H1 (cell line): ENCODE measurements around the gene CACNA2D3. TPM values are rescaled to one million over a fixed set of nuclear protein-coding genes. Genes with fewer than 3 reads are reported as not detected.

Experiments
- CTCF ChIA-PET: fragments of 300-600 bp; sonication (Branson Sonifier 250); formaldehyde crosslinking; loops from one replicate; lab custom pipeline; 2021; ENCODE audit not compliant: partially characterized antibody; lab: Charles Lee
- POLR2A ChIA-PET: fragments of 300-600 bp; sonication (Branson Sonifier 250); formaldehyde crosslinking; loops from one replicate; lab custom pipeline; 2021; ENCODE audit warnings: inconsistent platforms; ENCODE audit not compliant: partially characterized antibody; lab: Charles Lee
- DNase-seq, 2 experiments: peaks; one replicate each; pipeline versions ENCODE4 v3.0.0 to v3.0.0-alpha.2; 2010 to 2022; ENCODE audit warnings: low spot score in 2 of 2, low read depth in 1 of 2, mixed read lengths in 1 of 2
- FAIRE-seq: peaks from 2 replicates; lab custom pipeline; 2011; peaks lifted over from hg19 to GRCh38; lab: Jason Lieb, UNC
- H2AFZ ChIP-seq: 2 replicates; pipeline ENCODE4 v1.8.1; 2012; ENCODE audit warnings: low read length, inconsistent platforms
- H2AK5ac ChIP-seq: 2 replicates; pipeline ENCODE4 v1.6.1; 2013; ENCODE audit warnings: low read depth, low read length
- H2BK120ac ChIP-seq: replicated peaks from 2 replicates; pipeline ENCODE3; 2013; ENCODE audit warnings: low read depth, low read length, inconsistent platforms
- H2BK12ac ChIP-seq: 2 replicates; pipeline ENCODE4 v1.6.1; 2013; ENCODE audit warnings: low read depth, low read length
- H2BK15ac ChIP-seq: 2 replicates; pipeline ENCODE4 v1.6.1; 2013; ENCODE audit warnings: low read length
- H2BK20ac ChIP-seq: 2 replicates; pipeline ENCODE4 v1.6.1; 2013; ENCODE audit warnings: low read length
- H2BK5ac ChIP-seq: 2 replicates; pipeline ENCODE4 v1.6.1; 2013; ENCODE audit warnings: low read depth, low read length
- H3K14ac ChIP-seq: 2 replicates; pipeline ENCODE4 v1.6.1; 2013; ENCODE audit warnings: inconsistent platforms; ENCODE audit not compliant: insufficient read length
- H3K18ac ChIP-seq: 2 replicates; pipeline ENCODE4 v1.6.1; 2013; ENCODE audit warnings: low read length; ENCODE audit errors: extremely low read depth
- H3K23ac ChIP-seq: 2 replicates; pipeline ENCODE4 v1.6.1; 2013; ENCODE audit warnings: inconsistent platforms; ENCODE audit not compliant: insufficient read length
- H3K23me2 ChIP-seq: 2 replicates; pipeline ENCODE4 v1.6.1; 2013; ENCODE audit warnings: low read depth, low read length
- H3K27ac ChIP-seq: 2 replicates; pipeline ENCODE4 v1.6.1; 2011; ENCODE audit warnings: low read depth, low read length, inconsistent platforms
- H3K27me3 ChIP-seq, 4 experiments: replicated peaks in 1 of 4; 1 replicate in 1 of 4; 2 replicates in 3 of 4; pipeline versions ENCODE4 v1.6.1 to v1.8.1; 2011 to 2013; ENCODE audit warnings: low read length in 3 of 4, mild to moderate bottlenecking in 3 of 4, inconsistent platforms in 2 of 4, mixed read lengths in 2 of 4, moderate library complexity in 1 of 4; ENCODE audit not compliant: control insufficient read depth in 3 of 4, insufficient read depth in 3 of 4; ENCODE audit errors: extremely low read depth in 1 of 4
- H3K36me3 ChIP-seq, 4 experiments: 2 replicates each; pipeline versions ENCODE4 v1.6.1 to v1.8.1; 2011 to 2013; ENCODE audit warnings: mild to moderate bottlenecking in 4 of 4, low read length in 3 of 4, moderate library complexity in 2 of 4, control low read depth in 1 of 4, inconsistent platforms in 1 of 4; ENCODE audit not compliant: insufficient read depth in 4 of 4, control insufficient read depth in 2 of 4
- H3K4ac ChIP-seq: replicated peaks from 2 replicates; pipeline ENCODE3; 2013; ENCODE audit warnings: low read length, low read depth, mixed read lengths, inconsistent platforms; ENCODE audit not compliant: insufficient read length
- H3K4me1 ChIP-seq, 4 experiments: replicated peaks in 1 of 4; 1 replicate in 1 of 4; 2 replicates in 3 of 4; pipeline versions ENCODE4 v1.6.1 to v1.8.1; 2011 to 2013; ENCODE audit warnings: low read length in 3 of 4, inconsistent platforms in 2 of 4, mixed read lengths in 1 of 4; ENCODE audit not compliant: insufficient read depth in 4 of 4, control insufficient read depth in 3 of 4
- H3K4me2 ChIP-seq, 2 experiments: 2 replicates each; pipeline versions ENCODE4 v1.6.1 to v1.8.1; 2011 to 2013; ENCODE audit warnings: low read depth in 2 of 2, low read length in 2 of 2, control low read depth in 1 of 2, inconsistent platforms in 1 of 2, mild to moderate bottlenecking in 1 of 2; ENCODE audit not compliant: insufficient read depth in 1 of 2
- H3K4me3 ChIP-seq, 4 experiments: fragments of 200-600, 300-600 bp in 1 of 4; sonication (generic), shearing (Covaris generic), sonication (Bioruptor Twin) in 1 of 4; 2 replicates each; pipeline versions ENCODE4 v1.5.1 to v1.8.1; 2011 to 2016; ENCODE audit warnings: low read length in 4 of 4, low read depth in 3 of 4, control low read depth in 2 of 4, inconsistent platforms in 2 of 4, mild to moderate bottlenecking in 2 of 4, mixed read lengths in 1 of 4, moderate library complexity in 1 of 4; ENCODE audit not compliant: insufficient read depth in 2 of 4; ENCODE audit errors: extremely low read depth in 1 of 4
- H3K56ac ChIP-seq: replicated peaks from 2 replicates; pipeline ENCODE3; 2013; ENCODE audit warnings: low read depth, mild to moderate bottlenecking, mixed read lengths, low read length, inconsistent platforms; ENCODE audit not compliant: insufficient read length
- H3K79me1 ChIP-seq: 2 replicates; pipeline ENCODE4 v1.6.1; 2013; ENCODE audit warnings: low read depth, low read length, control low read depth
- H3K79me2 ChIP-seq, 2 experiments: 2 replicates each; pipeline versions ENCODE4 v1.6.1 to v1.8.1; 2012 to 2013; ENCODE audit warnings: low read length in 2 of 2, mild to moderate bottlenecking in 2 of 2, inconsistent platforms in 1 of 2; ENCODE audit not compliant: insufficient read depth in 2 of 2, control insufficient read depth in 1 of 2
- H3K9ac ChIP-seq, 4 experiments: replicated peaks in 1 of 4; 1 replicate in 1 of 4; 2 replicates in 3 of 4; pipeline versions ENCODE4 v1.6.1 to v1.8.1; 2011 to 2013; ENCODE audit warnings: low read depth in 3 of 4, low read length in 3 of 4, control low read depth in 2 of 4, mild to moderate bottlenecking in 2 of 4, moderate library complexity in 2 of 4, inconsistent platforms in 1 of 4; ENCODE audit errors: extremely low read depth in 1 of 4
- H3K9me3 ChIP-seq, 2 experiments: 2 replicates each; pipeline versions ENCODE4 v1.6.1 to v1.8.1; 2012 to 2013; ENCODE audit warnings: mild to moderate bottlenecking in 2 of 2, moderate library complexity in 2 of 2, control low read depth in 1 of 2, inconsistent platforms in 1 of 2, low read depth in 1 of 2, low read length in 1 of 2, mixed read lengths in 1 of 2; ENCODE audit not compliant: insufficient read depth in 2 of 2
- H4K20me1 ChIP-seq, 2 experiments: replicated peaks in 1 of 2; 2 replicates each; pipeline versions ENCODE3 to v1.8.1; 2011 to 2013; ENCODE audit warnings: inconsistent platforms in 2 of 2, low read length in 2 of 2, mild to moderate bottlenecking in 1 of 2; ENCODE audit not compliant: insufficient read depth in 2 of 2, control insufficient read depth in 1 of 2
- H4K5ac ChIP-seq: 2 replicates; pipeline ENCODE4 v1.6.1; 2013; ENCODE audit warnings: low read length, low read depth, mixed read lengths, inconsistent platforms; ENCODE audit not compliant: insufficient read length
- H4K8ac ChIP-seq: 2 replicates; pipeline ENCODE4 v1.8.0; 2013; ENCODE audit warnings: mild to moderate bottlenecking, moderate library complexity, low read length, inconsistent platforms; ENCODE audit not compliant: insufficient read depth; ENCODE audit errors: extremely low read depth
- H4K91ac ChIP-seq: replicated peaks from 2 replicates; pipeline ENCODE3; 2013; ENCODE audit warnings: low read length, mixed read lengths, inconsistent platforms; ENCODE audit not compliant: insufficient read length
- BCL11A ChIP-seq, 2 experiments: IDR thresholded peaks; one replicate each; pipeline ENCODE4 v1.6.1; 2011; ENCODE audit warnings: low read depth in 2 of 2, low read length in 2 of 2, mild to moderate bottlenecking in 2 of 2
- CBX5 ChIP-seq: fragments of 300-800, 300-1000 bp; sonication (generic); IDR thresholded peaks from 2 replicates; pipeline ENCODE4 v1.7.1; 2016; ENCODE audit warnings: antibody characterized with exemption, low read length, low read depth
- CTBP2 ChIP-seq: IDR thresholded peaks from 2 replicates; pipeline ENCODE4 v1.7.0; 2011; ENCODE audit warnings: borderline replicate concordance, mild to moderate bottlenecking, moderate library complexity, mixed read lengths, low read length; ENCODE audit not compliant: insufficient read depth, insufficient read length
- NANOG ChIP-seq: IDR thresholded peaks from 2 replicates; pipeline ENCODE4 v1.6.1; 2011; ENCODE audit warnings: low read length, low read depth, mild to moderate bottlenecking, inconsistent platforms; ENCODE audit not compliant: insufficient read depth, poor library complexity, severe bottlenecking
- RXRA ChIP-seq: IDR thresholded peaks from 2 replicates; pipeline ENCODE4 v1.6.1; 2011; ENCODE audit warnings: low read depth, mild to moderate bottlenecking, low read length, moderate library complexity; ENCODE audit not compliant: insufficient read depth
- SAP30 ChIP-seq: fragments of 300-600 bp; sonication (generic); IDR thresholded peaks from 2 replicates; pipeline ENCODE4 v1.7.1; 2012; ENCODE audit warnings: low read length, moderate library complexity, mild to moderate bottlenecking, inconsistent platforms; ENCODE audit not compliant: insufficient read depth, insufficient replicate concordance
- SP4 ChIP-seq: IDR thresholded peaks from 2 replicates; pipeline ENCODE4 v1.6.1; 2012; ENCODE audit warnings: low read length, inconsistent platforms
- TAF7 ChIP-seq: optimal IDR thresholded peaks from 2 replicates; pipeline ENCODE3; 2011; ENCODE audit warnings: low read depth, mild to moderate bottlenecking, inconsistent platforms, low read length, moderate library complexity, borderline replicate concordance
- TBP ChIP-seq: IDR thresholded peaks from 2 replicates; pipeline ENCODE4 v1.6.1; 2011; ENCODE audit warnings: low read depth, low read length, improper control_type of control experiment
- WGBS, 2 experiments: shearing (Covaris generic) in 1 of 2; methylation state at CpG; one replicate each; pipeline versions ENCODE4 v1.1.6 to v1.1.7; 2013 to 2015; ENCODE audit warnings: low lambda C conversion rate in 2 of 2, mixed read lengths in 2 of 2, inconsistent platforms in 1 of 2, low coverage in 1 of 2, missing lambda C conversion rate in 1 of 2; ENCODE audit not compliant: insufficient replicate concordance in 2 of 2, insufficient coverage in 1 of 2, insufficient read length in 1 of 2; ENCODE audit errors: extremely low coverage in 1 of 2, missing lambda C conversion rate in 1 of 2; 5-methylcytosine and 5-hydroxymethylcytosine counted together
- polyA plus RNA-seq, 7 experiments: library from polyadenylated mRNA; depleted of rRNA in 3 of 7; stranded (reverse) in 5 of 7; unstranded in 2 of 7; fragments of >200 nt in 5 of 7; fragments of 200-250 nt in 2 of 7; gene quantifications; 1 replicate in 5 of 7; 2 replicates in 1 of 7; 4 replicates in 1 of 7; pipeline versions ENCODE4 v1.2.1 to v1.2.3, GENCODE V29; 2011 to 2013; ENCODE audit warnings: missing spikeins in 2 of 7, mixed read lengths in 2 of 7
- total RNA-seq: library from RNA; stranded (reverse); fragmentation: NEBNext Ultra II Directional; extraction: Animal tissue kit (Norgen Biotek cat#: 25700); gene quantifications from 2 replicates; pipeline ENCODE4 v1.2.1, GENCODE V29; 2021
- TF ChIP-seq, protein P1 (sequence below): IDR thresholded peaks from 2 replicates; pipeline ENCODE4 v1.6.1; 2012; ENCODE audit warnings: inconsistent platforms

CACNA2D3 gene
- total and polyA plus RNA-seq, 2 of the 8 experiments (the other 6 are each of a cell fraction or from before 2014, with no cell fraction given): 1.5 to 1.8 TPM

DNA sequence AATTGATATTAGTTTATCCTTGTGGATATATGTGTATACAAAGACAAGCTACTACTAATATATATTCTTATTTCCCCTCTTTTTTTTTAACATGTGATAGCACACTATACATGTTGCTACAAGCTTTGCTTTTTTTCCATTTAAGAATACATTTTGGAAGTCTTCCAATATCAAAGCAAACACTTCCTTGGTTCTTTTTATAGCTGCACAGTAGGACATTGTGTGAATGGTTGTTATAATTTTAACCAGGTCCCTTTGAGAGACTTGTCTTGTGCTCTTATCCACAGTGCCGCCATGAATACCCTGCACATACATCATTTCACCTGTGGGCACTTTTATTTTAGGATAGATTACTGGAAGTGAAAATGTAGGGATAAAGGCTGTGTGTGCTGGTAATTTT, 88.7 kb downstream of the CACNA2D3 start:
- no peak overlapping the region for H4K5ac ChIP-seq
- no peak overlapping the region for H2AFZ ChIP-seq
- H3K23ac ChIP-seq: no peak overlapping the region
- no peak overlapping the region for H2BK20ac ChIP-seq
- H4K8ac ChIP-seq: no peak overlapping the region
- no peaks in the 10 kb centered on the region for H3K27me3 ChIP-seq
- ChIA-PET CTCF (interaction anchor here (1.3 kb wide), 1 partner anchor 149 kb away, joined by 3 read pairs; no protein-coding TSS in a partner anchor), POLR2A (no interaction called here)
- no peak overlapping the region for H3K4me2 ChIP-seq
- H2AK5ac ChIP-seq: no peak overlapping the region
- DNase-seq: no peak
- H3K27ac ChIP-seq: no peak overlapping the region
- TF ChIP-seq NANOG (no peak), TAF7 (no peak), BCL11A (IDR thresholded peaks at IDR 0.05; ENCODE audit: low read depth in 2 of 2, low read length in 2 of 2) (no peak), SP4 (no peak), TBP (no peak), CBX5 (no peak), SAP30 (no peak), CTBP2 (no peak), RXRA (no peak)
- TF ChIP-seq, protein P1, sequence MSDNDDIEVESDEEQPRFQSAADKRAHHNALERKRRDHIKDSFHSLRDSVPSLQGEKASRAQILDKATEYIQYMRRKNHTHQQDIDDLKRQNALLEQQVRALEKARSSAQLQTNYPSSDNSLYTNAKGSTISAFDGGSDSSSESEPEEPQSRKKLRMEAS: no peak
- H4K20me1 ChIP-seq: no peaks in the 10 kb centered on the region
- no peak overlapping the region for H2BK120ac ChIP-seq
- H3K4me3 ChIP-seq: no peak overlapping the region
- H3K9ac ChIP-seq: no peak overlapping the region
- H3K79me2 ChIP-seq: no peaks in the 10 kb centered on the region
- H4K91ac ChIP-seq: no peak overlapping the region
- no peak overlapping the region for H2BK5ac ChIP-seq
- H3K36me3 ChIP-seq: no peaks in the 10 kb centered on the region
- H3K79me1 ChIP-seq: no peaks in the 10 kb centered on the region
- H3K56ac ChIP-seq: no peak overlapping the region
- H2BK15ac ChIP-seq: no peak overlapping the region
- no peaks in the 10 kb centered on the region for H3K23me2 ChIP-seq
- H2BK12ac ChIP-seq: no peak overlapping the region
- no peak overlapping the region for H3K4ac ChIP-seq
- 96% methylated on average over 1 of the region's 1 CpG; no CpG with 5 or more reads in 1 of the 2 experiments for WGBS, 2 experiments
- no peak for FAIRE-seq
- H3K18ac ChIP-seq: no peak overlapping the region
- no peak overlapping the region for H3K14ac ChIP-seq
- H3K4me1 ChIP-seq: no peaks in the 10 kb centered on the region
- H3K9me3 ChIP-seq: peaks cover 0 to 4% of the 10 kb centered on the region in 2 experiments; a peak in 1 of 4 replicates
